HG03457 (cell line): ENCODE results near the gene SLC27A5.
"Not testable (repeated sequence)": the region's sequence is repeated elsewhere in the genome, so short reads cannot be mapped to it uniquely, and the experiment has no call there.

Experiments used
- ATAC-seq: cut with Tn5 transposase; IDR thresholded peaks from one replicate; pipeline ENCODE4 v1.9.1; 2021; ENCODE audit warnings: moderate number of reproducible peaks; ENCODE audit not compliant: unreplicated experiment

The SLC27A5 gene

GRCh38 chr19:58471736-58472135, 40.1 kb downstream of the SLC27A5 start:
- no peak for ATAC-seq

DNA sequence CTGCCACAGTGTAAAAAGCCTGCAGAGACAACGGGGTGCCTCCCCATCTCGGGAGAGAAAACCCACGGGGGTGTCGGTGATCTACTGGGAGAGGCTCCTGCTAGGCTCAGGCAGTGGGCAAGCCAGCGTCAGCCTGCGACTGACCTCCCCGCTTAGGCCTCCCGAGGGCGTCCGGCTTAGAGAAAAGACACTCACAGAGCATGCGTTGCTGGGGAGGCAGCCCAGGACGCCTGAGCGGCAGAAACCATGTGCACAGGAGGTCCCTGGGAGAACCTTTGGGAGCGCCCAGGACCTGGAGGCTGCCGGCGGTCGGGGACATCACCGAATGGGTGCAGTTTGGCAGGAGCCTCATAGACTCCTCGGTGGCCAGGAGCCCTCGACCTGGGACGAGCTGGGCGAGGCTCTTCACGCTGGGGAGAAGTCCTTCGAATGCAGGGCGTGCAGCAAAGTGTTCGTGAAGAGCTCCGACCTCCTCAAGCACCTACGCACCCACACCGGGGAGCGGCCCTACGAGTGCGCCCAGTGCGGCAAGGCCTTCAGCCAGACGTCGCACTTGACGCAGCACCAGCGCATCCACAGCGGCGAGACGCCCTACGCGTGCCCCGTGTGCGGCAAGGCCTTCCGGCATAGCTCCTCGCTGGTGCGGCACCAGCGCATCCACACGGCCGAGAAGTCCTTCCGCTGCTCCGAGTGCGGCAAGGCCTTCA, 40.8 kb downstream of the SLC27A5 start:
- not testable (repeated sequence) for ATAC-seq

- no peak for ATAC-seq
Observed at GRCh38 chr19:58469241-58470013, 42.4 kb downstream of the SLC27A5 start.

DNA sequence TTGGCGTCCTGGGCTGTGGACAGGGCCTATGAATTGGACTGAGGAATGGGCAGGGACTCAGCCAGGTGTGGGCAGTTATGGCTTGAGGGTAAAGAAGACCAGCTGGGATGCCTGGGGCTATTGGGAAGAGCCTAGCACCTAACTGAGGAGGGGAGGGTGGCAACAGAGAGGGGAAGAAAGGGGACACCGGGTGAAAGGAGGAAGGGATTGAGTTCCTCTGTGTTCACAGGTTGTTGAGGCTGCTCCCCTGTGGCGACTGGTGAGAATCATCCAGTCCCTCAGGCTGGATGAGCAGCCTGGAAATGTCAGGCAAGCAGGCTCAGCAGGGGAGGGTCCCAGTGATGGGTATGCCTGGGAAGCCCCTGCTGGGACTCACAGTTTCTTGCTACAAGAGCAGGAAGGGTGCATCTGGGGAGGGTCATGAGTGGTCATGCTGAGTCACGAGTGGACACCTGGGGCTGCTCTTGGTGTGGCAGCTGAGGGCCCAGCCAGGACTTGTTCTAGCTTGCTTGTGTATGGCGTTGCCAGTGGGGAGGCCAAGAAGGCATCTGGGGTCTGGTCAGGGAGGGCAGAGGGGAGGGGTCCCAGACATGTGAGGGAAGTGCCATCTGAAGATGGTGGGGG, 43.5 kb downstream of the SLC27A5 start:
- no peak for ATAC-seq

DNA sequence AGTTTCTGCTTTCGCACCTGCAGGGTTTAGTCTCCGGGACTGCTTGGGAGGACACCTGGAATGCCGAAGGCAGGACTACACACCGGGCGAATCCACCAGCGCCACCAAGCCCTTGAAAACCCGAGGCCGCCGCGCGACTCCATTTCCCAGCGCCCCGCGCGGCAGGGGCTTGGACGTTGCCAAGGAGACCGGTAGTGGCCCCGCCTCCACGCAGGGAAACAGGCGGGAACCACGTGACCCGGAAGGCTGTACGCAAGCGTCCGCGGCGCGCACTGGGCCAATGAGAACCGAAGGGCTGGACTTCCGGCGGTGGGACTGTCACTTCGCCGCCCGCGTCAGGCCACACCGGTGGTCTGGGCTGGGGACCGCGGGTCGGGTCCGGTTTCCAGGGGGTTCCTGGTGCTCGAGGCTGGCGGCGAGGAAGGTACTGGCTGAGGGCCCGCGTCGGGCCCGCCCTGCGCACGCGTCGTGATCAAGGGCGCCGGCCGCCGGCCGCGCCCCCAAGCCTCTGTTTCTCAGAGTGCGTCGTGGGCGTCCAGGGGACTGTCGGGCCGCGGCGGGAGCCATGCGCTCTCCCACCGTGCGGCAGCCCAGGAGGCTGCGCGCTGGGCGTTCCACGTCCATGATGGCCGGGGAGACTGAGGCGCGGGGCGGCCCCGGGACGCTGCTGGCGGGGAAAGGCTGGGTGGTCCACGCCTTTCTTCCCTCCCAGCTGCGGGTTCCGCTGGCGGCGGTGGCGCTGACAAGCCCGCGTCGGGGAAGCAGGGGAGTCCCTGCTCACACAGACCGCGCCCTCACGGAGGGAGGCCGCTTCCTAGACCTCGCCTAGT, 44.8 kb downstream of the SLC27A5 start, which contains the start of gene ZNF324:
Gene ZNF324 (plus strand): TSS at position 321 of the 830 bp plus-strand sequence. CDS start 2,106 bp downstream, outside the sequence.
- peak; percentile 78 for ATAC-seq

DNA sequence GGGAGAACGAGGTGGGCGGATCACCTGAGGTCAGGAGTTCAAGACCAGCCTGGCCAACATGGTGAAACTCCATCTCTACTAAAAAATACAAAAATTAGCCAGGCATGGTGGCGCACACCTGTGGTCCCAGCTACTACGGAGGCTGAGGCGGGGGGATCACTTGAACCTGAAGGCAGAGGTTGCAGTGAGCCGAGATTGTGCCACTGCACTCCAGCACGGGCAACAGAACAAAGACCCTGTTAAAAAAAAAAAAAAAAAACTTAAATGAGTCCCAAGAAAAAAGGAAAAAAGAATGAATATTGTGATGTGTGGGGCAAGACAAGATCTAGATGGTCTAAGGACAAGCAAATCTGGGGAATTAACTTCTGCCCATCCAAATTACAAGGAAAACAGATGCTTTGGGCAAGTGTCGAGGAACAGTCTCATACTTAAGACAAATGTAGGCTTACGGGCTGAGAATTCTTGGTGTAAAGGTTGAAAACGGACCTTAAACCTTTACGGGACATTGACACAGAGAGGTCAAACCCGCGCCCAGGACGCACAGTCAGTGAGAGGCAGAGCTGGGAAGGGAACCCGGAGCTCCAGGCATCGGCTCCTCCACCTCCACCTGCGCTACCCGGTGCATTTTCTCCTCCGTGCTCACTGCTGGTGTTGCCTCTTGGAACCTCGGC, 45.6 kb downstream of the SLC27A5 start:
- peak; percentile 3 for ATAC-seq

DNA sequence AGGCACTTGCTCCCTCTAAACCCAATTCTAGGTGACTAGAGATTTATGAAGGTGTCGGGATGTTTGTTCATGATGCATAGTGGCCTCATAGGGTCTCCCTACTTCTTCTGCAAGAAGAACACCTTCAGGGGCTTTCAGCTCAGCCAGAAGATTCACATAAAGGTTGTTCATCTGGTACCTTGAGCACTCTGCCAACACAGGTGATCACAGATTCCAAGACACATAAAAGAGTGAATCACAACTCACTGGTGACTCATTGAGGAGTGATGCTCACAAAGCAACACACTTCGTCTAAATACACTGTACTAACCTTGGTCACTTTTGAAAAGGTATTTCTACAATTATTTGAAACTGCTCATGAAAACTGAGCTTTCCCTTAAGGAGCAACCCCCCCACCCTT, 51.8 kb downstream of the SLC27A5 start:
- ATAC-seq = no peak

DNA sequence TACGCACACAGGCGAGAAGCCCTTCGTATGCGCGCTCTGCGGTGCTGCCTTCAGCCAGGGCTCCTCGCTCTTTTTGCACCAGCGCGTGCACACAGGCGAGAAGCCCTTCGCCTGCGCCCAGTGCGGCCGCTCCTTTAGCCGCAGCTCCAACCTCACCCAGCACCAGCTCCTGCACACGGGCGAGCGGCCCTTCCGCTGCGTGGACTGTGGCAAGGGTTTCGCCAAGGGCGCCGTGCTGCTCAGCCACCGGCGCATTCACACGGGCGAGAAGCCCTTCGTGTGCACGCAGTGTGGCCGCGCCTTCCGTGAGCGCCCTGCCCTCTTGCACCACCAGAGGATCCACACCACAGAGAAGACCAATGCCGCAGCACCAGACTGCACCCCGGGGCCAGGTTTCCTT, 55.7 kb downstream of the SLC27A5 start:
- ATAC-seq = no peak

DNA sequence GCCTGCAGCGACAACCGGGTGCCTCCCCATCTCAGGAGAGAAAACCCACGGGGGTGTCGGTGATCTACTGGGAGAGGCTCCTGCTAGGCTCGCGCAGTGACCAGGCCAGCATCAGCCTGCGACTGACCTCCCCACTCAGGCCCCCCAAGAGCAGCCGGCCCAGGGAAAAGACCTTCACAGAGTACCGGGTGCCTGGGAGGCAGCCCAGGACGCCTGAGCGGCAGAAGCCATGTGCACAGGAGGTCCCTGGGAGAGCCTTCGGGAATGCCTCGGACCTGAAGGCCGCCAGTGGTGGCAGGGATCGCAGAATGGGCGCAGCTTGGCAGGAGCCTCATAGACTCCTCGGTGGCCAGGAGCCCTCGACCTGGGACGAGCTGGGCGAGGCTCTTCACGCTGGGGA, 56.5 kb downstream of the SLC27A5 start:
- ATAC-seq = no peak

GRCh38 chr19:58453743-58454142, 58.0 kb downstream of the SLC27A5 start:
- ATAC-seq = no peak

GRCh38 chr19:58451358-58452101, 60.3 kb downstream of the SLC27A5 start, which contains the start of gene ZNF324B:
Gene ZNF324B, plus strand, starts transcription at chr19:58451622. Its CDS starts 2,080 bp downstream, at chr19:58453702.
- peak; percentile 80 for ATAC-seq

DNA sequence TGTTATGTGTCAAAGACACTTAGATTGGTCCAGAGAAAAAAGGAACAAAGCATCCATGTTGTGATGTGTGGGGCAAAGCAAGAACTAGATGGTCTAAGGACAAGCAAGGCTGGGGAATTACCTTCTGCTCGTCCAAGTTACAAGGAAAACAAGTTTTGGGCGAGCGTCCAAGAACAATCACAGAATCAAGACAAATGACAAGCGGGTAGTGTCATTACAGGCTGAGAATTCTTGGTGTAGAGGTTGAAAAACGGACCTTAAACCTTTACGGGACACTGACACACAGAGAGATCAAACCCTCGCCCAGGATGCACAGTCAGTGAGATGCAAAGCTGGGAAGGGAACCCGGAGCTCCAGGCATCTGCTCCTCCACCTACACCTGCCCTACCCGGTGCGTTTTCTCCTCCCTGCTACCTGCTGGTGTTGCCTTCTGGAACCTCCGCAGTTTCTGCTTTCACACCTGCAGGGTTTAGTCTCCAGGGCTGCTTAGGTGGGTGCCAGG, 60.9 kb downstream of the SLC27A5 start:
- ATAC-seq = peak; percentile 13

- ATAC-seq = not testable (repeated sequence)
Observed at GRCh38 chr19:58449980-58450379, 61.8 kb downstream of the SLC27A5 start.

GRCh38 chr19:58448860-58449259, 62.9 kb downstream of the SLC27A5 start:
- ATAC-seq = not testable (repeated sequence)
